A549 (cell line): ENCODE data around the gene EXOC7.

ENCODE experiments used
- CEBPB ChIP-seq, 2 experiments: fragments of >200 bp in 1 of 2; sonication (Bioruptor Twin) in 1 of 2; formaldehyde crosslinking in 1 of 2; IDR thresholded peaks; 2 replicates each; pipeline ENCODE4 v1.6.1; 2012 to 2016
- MAZ ChIP-seq: fragments of 150-350 bp; IDR thresholded peaks from 2 replicates; pipeline ENCODE4 v1.6.1; 2014; ENCODE audit warnings: antibody characterized with exemption, low read depth, low read length, borderline replicate concordance
- POLR2A ChIP-seq: IDR thresholded peaks from 2 replicates; pipeline ENCODE4 v1.6.1; 2012; ENCODE audit warnings: mild to moderate bottlenecking, low read length
- POLR2AphosphoS2 ChIP-seq: conservative IDR thresholded peaks from 2 replicates; pipeline ENCODE4 v1.6.1; 2012; ENCODE audit warnings: low read length, improper control_type of control experiment, inconsistent platforms
- RCOR1 ChIP-seq: fragments of 150-350 bp; IDR thresholded peaks from 2 replicates; pipeline ENCODE4 v1.6.1; 2014; ENCODE audit warnings: antibody characterized with exemption, low read length, low read depth
- RNF2 ChIP-seq: fragments of 200-600 bp; sonication (generic); IDR thresholded peaks from 2 replicates; pipeline ENCODE4 v1.6.1; 2016; ENCODE audit warnings: low read depth, mild to moderate bottlenecking, antibody characterized with exemption, moderate library complexity, borderline replicate concordance
- SREBF2 ChIP-seq: fragments of 450-650 bp; IDR thresholded peaks from 2 replicates; pipeline ENCODE4 v1.6.1; 2014; ENCODE audit warnings: mild to moderate bottlenecking, moderate library complexity
- TFCP2L1 ChIP-seq: fragments of 250-450 bp; sonication (Bioruptor Pico); IDR thresholded peaks from 2 replicates; pipeline ENCODE4 v1.5.0; 2021; ENCODE audit warnings: mild to moderate bottlenecking
- TF ChIP-seq, protein P1 (sequence below): fragments of >200 bp; sonication (Bioruptor Twin); formaldehyde crosslinking; IDR thresholded peaks from 3 replicates; pipeline ENCODE4 v1.5.1; 2016
- TF ChIP-seq, protein P2 (sequence below): fragments of 250-450 bp; sonication (Bioruptor Pico); IDR thresholded peaks from 2 replicates; pipeline ENCODE4 v1.5.0; 2020; ENCODE audit warnings: low read depth, mild to moderate bottlenecking, moderate library complexity
- TF ChIP-seq, protein P3 (sequence below): IDR thresholded peaks from 2 replicates; pipeline ENCODE4 v1.6.1; 2012
- TF ChIP-seq, protein P4 (sequence below): fragments of 200-600 bp; sonication (generic); IDR thresholded peaks from 2 replicates; pipeline ENCODE4 v1.6.1; 2016; ENCODE audit warnings: antibody characterized with exemption, mild to moderate bottlenecking, moderate library complexity

DNA sequence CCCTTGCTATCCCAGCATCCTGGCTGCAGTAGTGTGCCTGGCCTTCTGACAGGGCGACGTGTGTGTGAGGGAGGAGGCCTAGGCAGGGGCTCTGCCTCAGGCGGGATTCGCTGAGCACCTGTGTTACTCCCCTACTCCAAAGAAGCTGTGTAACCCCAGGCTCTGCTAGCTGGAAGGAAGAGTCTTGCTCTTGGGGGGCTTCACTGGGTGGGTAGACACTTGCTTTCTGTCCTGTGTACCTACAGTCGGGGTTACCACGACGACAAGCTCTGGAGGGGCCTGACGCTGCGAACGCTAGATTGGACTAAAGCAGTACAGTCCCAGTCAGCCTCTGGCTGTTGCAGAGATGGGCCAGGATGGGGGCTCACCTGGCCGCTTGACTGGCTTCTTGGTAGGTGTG lies 9.5 kb downstream of the EXOC7 start:
- TF ChIP-seq, protein P1, sequence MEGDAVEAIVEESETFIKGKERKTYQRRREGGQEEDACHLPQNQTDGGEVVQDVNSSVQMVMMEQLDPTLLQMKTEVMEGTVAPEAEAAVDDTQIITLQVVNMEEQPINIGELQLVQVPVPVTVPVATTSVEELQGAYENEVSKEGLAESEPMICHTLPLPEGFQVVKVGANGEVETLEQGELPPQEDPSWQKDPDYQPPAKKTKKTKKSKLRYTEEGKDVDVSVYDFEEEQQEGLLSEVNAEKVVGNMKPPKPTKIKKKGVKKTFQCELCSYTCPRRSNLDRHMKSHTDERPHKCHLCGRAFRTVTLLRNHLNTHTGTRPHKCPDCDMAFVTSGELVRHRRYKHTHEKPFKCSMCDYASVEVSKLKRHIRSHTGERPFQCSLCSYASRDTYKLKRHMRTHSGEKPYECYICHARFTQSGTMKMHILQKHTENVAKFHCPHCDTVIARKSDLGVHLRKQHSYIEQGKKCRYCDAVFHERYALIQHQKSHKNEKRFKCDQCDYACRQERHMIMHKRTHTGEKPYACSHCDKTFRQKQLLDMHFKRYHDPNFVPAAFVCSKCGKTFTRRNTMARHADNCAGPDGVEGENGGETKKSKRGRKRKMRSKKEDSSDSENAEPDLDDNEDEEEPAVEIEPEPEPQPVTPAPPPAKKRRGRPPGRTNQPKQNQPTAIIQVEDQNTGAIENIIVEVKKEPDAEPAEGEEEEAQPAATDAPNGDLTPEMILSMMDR = no peak
- TF ChIP-seq POLR2A (no peak), POLR2AphosphoS2 (no peak), RNF2 (no peak), CEBPB (IDR thresholded peaks at IDR 0.05) (no peak), SREBF2 (no peak), MAZ (no peak), TFCP2L1 (CRISPR knock-in tag) (no peak), RCOR1 (no peak)
- TF ChIP-seq, protein P2, sequence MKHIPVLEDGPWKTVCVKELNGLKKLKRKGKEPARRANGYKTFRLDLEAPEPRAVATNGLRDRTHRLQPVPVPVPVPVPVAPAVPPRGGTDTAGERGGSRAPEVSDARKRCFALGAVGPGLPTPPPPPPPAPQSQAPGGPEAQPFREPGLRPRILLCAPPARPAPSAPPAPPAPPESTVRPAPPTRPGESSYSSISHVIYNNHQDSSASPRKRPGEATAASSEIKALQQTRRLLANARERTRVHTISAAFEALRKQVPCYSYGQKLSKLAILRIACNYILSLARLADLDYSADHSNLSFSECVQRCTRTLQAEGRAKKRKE = no peak
- TF ChIP-seq, protein P3, sequence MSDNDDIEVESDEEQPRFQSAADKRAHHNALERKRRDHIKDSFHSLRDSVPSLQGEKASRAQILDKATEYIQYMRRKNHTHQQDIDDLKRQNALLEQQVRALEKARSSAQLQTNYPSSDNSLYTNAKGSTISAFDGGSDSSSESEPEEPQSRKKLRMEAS = no peak
- TF ChIP-seq, protein P4, sequence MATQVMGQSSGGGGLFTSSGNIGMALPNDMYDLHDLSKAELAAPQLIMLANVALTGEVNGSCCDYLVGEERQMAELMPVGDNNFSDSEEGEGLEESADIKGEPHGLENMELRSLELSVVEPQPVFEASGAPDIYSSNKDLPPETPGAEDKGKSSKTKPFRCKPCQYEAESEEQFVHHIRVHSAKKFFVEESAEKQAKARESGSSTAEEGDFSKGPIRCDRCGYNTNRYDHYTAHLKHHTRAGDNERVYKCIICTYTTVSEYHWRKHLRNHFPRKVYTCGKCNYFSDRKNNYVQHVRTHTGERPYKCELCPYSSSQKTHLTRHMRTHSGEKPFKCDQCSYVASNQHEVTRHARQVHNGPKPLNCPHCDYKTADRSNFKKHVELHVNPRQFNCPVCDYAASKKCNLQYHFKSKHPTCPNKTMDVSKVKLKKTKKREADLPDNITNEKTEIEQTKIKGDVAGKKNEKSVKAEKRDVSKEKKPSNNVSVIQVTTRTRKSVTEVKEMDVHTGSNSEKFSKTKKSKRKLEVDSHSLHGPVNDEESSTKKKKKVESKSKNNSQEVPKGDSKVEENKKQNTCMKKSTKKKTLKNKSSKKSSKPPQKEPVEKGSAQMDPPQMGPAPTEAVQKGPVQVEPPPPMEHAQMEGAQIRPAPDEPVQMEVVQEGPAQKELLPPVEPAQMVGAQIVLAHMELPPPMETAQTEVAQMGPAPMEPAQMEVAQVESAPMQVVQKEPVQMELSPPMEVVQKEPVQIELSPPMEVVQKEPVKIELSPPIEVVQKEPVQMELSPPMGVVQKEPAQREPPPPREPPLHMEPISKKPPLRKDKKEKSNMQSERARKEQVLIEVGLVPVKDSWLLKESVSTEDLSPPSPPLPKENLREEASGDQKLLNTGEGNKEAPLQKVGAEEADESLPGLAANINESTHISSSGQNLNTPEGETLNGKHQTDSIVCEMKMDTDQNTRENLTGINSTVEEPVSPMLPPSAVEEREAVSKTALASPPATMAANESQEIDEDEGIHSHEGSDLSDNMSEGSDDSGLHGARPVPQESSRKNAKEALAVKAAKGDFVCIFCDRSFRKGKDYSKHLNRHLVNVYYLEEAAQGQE = no peak
